IPS-20b (cell line): ENCODE data around the gene TMEM208.

ENCODE experiments used
- H3K27ac ChIP-seq: one replicate; pipeline ENCODE4 v1.5.1; 2013; ENCODE audit warnings: low read length
- H3K27me3 ChIP-seq: 2 replicates; pipeline ENCODE4 v1.6.1; 2013; ENCODE audit warnings: mild to moderate bottlenecking, low read length, inconsistent platforms; ENCODE audit not compliant: insufficient read depth
- H3K36me3 ChIP-seq: 2 replicates; pipeline ENCODE4 v1.6.1; 2013; ENCODE audit warnings: low read depth, mild to moderate bottlenecking, inconsistent platforms, low read length, moderate library complexity; ENCODE audit not compliant: insufficient read depth
- H3K4me1 ChIP-seq: 2 replicates; pipeline ENCODE4 v1.6.1; 2013; ENCODE audit warnings: mild to moderate bottlenecking, control low read depth, inconsistent platforms, low read length, moderate library complexity; ENCODE audit not compliant: insufficient read depth
- H3K4me3 ChIP-seq: 2 replicates; pipeline ENCODE4 v1.5.1; 2013; ENCODE audit warnings: mild to moderate bottlenecking, low read length, inconsistent platforms
- H3K9ac ChIP-seq: 2 replicates; pipeline ENCODE4 v1.6.1; 2013; ENCODE audit warnings: low read depth, mild to moderate bottlenecking, inconsistent platforms, low read length, moderate library complexity
- H3K9me3 ChIP-seq: 2 replicates; pipeline ENCODE4 v1.6.1; 2013; ENCODE audit warnings: mild to moderate bottlenecking, low read depth, low read length, inconsistent platforms; ENCODE audit not compliant: insufficient read depth

Gene TMEM208

GRCh38 chr16:67242138-67242730 lies 15.3 kb downstream of the TMEM208 start:
- peaks cover 17% of the 10 kb centered on the region for H3K4me1 ChIP-seq
- 0 out of 2 replicates have a peak overlapping the region, but pooled peaks have one; percentile 21 for H3K9ac ChIP-seq
- H3K9me3 ChIP-seq = no peaks in the 10 kb centered on the region
- H3K27ac ChIP-seq = no peak overlapping the region
- peaks cover 26% of the 10 kb centered on the region for H3K36me3 ChIP-seq
- no peak overlapping the region for H3K4me3 ChIP-seq
- no peaks in the 10 kb centered on the region for H3K27me3 ChIP-seq

- no peaks in the 10 kb centered on the region for H3K9me3 ChIP-seq
- H3K27me3 ChIP-seq = peaks cover 10% of the 10 kb centered on the region
- peaks cover 24% of the 10 kb centered on the region for H3K4me1 ChIP-seq
- H3K36me3 ChIP-seq = peaks cover 14% of the 10 kb centered on the region; the same call in 1 of the 2 replicates
- no peak overlapping the region for H3K27ac ChIP-seq
- no peak overlapping the region for H3K4me3 ChIP-seq
- H3K9ac ChIP-seq = no peak overlapping the region
Observed at GRCh38 chr16:67243481-67243880, 16.6 kb downstream of the TMEM208 start.

GRCh38 chr16:67244387-67245185 lies 17.7 kb downstream of the TMEM208 start:
- Histone ChIP-seq H3K36me3 (peaks cover 3% of the 10 kb centered on the region; the same call in 1 of the 2 replicates), H3K9me3 (no peaks in the 10 kb centered on the region), H3K9ac (no peak overlapping the region), H3K4me1 (peaks cover 28% of the 10 kb centered on the region), H3K27ac (no peak overlapping the region), H3K27me3 (peaks cover 21% of the 10 kb centered on the region), H3K4me3 (peak overlapping the region; percentile 90; the same call in 1 of the 2 replicates)

- Histone ChIP-seq H3K4me3 (peak overlapping the region; percentile 90), H3K27me3 (peaks cover 27% of the 10 kb centered on the region), H3K9ac (peak overlapping the region; percentile 86; the same call in 1 of the 2 replicates), H3K9me3 (no peaks in the 10 kb centered on the region), H3K36me3 (no peaks in the 10 kb centered on the region), H3K27ac (no peak overlapping the region), H3K4me1 (peaks cover 32% of the 10 kb centered on the region)
Observed at GRCh38 chr16:67245186-67245585, 18.3 kb downstream of the TMEM208 start.

- H3K27me3 ChIP-seq = peaks cover 32% of the 10 kb centered on the region
- H3K9ac ChIP-seq = peak overlapping the region; percentile 86; the same call in 1 of the 2 replicates
- H3K4me3 ChIP-seq = peak overlapping the region; percentile 90
- no peaks in the 10 kb centered on the region for H3K36me3 ChIP-seq
- no peaks in the 10 kb centered on the region for H3K9me3 ChIP-seq
- H3K4me1 ChIP-seq = peaks cover 32% of the 10 kb centered on the region
- peak overlapping the region; percentile 82 for H3K27ac ChIP-seq
Observed at GRCh38 chr16:67245674-67246080, 18.7 kb downstream of the TMEM208 start.

- no peaks in the 10 kb centered on the region for H3K36me3 ChIP-seq
- peaks cover 37% of the 10 kb centered on the region for H3K27me3 ChIP-seq
- H3K4me3 ChIP-seq = peak overlapping the region; percentile 90
- H3K9me3 ChIP-seq = no peaks in the 10 kb centered on the region
- H3K27ac ChIP-seq = peak overlapping the region; percentile 82
- peaks cover 32% of the 10 kb centered on the region for H3K4me1 ChIP-seq
- peak overlapping the region; percentile 86 for H3K9ac ChIP-seq
Observed at GRCh38 chr16:67246081-67246755, 19.3 kb downstream of the TMEM208 start.

GRCh38 chr16:67246756-67247191 lies 19.8 kb downstream of the TMEM208 start:
- Histone ChIP-seq H3K4me1 (peaks cover 28% of the 10 kb centered on the region), H3K9me3 (no peaks in the 10 kb centered on the region), H3K4me3 (peak overlapping the region; percentile 90), H3K27ac (no peak overlapping the region), H3K36me3 (no peaks in the 10 kb centered on the region), H3K9ac (peak overlapping the region; percentile 86; the same call in 1 of the 2 replicates), H3K27me3 (peaks cover 37% of the 10 kb centered on the region)

GRCh38 chr16:67247192-67248072 lies 20.5 kb downstream of the TMEM208 start, which contains the start of gene FHOD1:
Gene FHOD1, minus strand, starts transcription at chr16:67247481. Its CDS starts 71 bp downstream, at chr16:67247410.
- Histone ChIP-seq H3K27me3 (peaks cover 37% of the 10 kb centered on the region), H3K4me1 (peaks cover 26% of the 10 kb centered on the region), H3K9me3 (no peaks in the 10 kb centered on the region), H3K4me3 (peak within 1 kb of the TSS; percentile 90), H3K9ac (peak within 1 kb of the TSS; percentile 86), H3K27ac (peak within 1 kb of the TSS; percentile 82), H3K36me3 (no peaks in the 10 kb centered on the region)

- peak overlapping the region; percentile 90 for H3K4me3 ChIP-seq
- H3K27ac ChIP-seq = no peak overlapping the region
- no peaks in the 10 kb centered on the region for H3K36me3 ChIP-seq
- H3K4me1 ChIP-seq = peaks cover 26% of the 10 kb centered on the region
- H3K9me3 ChIP-seq = no peaks in the 10 kb centered on the region
- peaks cover 37% of the 10 kb centered on the region for H3K27me3 ChIP-seq
- H3K9ac ChIP-seq = peak overlapping the region; percentile 67; the same call in 1 of the 2 replicates
Observed at GRCh38 chr16:67248073-67248400, 21.1 kb downstream of the TMEM208 start.

- Histone ChIP-seq H3K9ac (peak within 1 kb of the TSS; percentile 67; the same call in 1 of the 2 replicates), H3K4me1 (peaks cover 26% of the 10 kb centered on the region), H3K27ac (no peak within 1 kb of the TSS), H3K27me3 (peaks cover 37% of the 10 kb centered on the region), H3K4me3 (peak within 1 kb of the TSS; percentile 90), H3K9me3 (no peaks in the 10 kb centered on the region), H3K36me3 (no peaks in the 10 kb centered on the region)
Observed at GRCh38 chr16:67248401-67249177, 21.7 kb downstream of the TMEM208 start, which contains the start of gene SLC9A5. Gene SLC9A5, plus strand, starts transcription at chr16:67248979. Its CDS starts 36 bp downstream, at chr16:67249015.
